ACC112 (cell line): ENCODE results near the gene EFCAB6.

ENCODE experiments used
- H2AFZ ChIP-seq: fragments of 200-600 bp; sonication (generic); one replicate; pipeline ENCODE4 v1.6.0; 2017; ENCODE audit warnings: antibody characterized with exemption, low read length; ENCODE audit not compliant: unreplicated experiment
- H3K27ac ChIP-seq: fragments of 200-600 bp; sonication (generic); 2 replicates; pipeline ENCODE4 v1.5.1; 2014; ENCODE audit warnings: low read depth, mild to moderate bottlenecking, antibody characterized with exemption, low read length, moderate library complexity
- H3K27me3 ChIP-seq: fragments of 200-600 bp; sonication (generic); 2 replicates; pipeline ENCODE4 v1.6.1; 2014; ENCODE audit warnings: mild to moderate bottlenecking, antibody characterized with exemption, low read length, moderate library complexity, mixed read lengths; ENCODE audit not compliant: insufficient read depth
- H3K36me3 ChIP-seq: fragments of 200-600 bp; sonication (generic); 2 replicates; pipeline ENCODE4 v1.6.1; 2016; ENCODE audit warnings: mild to moderate bottlenecking, antibody characterized with exemption, low read length, moderate library complexity, mixed read lengths; ENCODE audit not compliant: insufficient read depth
- H3K4me1 ChIP-seq: fragments of 200-600 bp; sonication (generic); one replicate; pipeline ENCODE4 v1.6.1; 2016; ENCODE audit warnings: low read length, mixed read lengths; ENCODE audit not compliant: insufficient read depth, unreplicated experiment, control insufficient read depth
- H3K4me3 ChIP-seq: fragments of 200-600 bp; sonication (generic); 2 replicates; pipeline ENCODE4 v1.5.1; 2014; ENCODE audit warnings: mild to moderate bottlenecking, low read depth, low read length
- H3K79me2 ChIP-seq: fragments of 200-600 bp; sonication (generic); one replicate; pipeline ENCODE4 v1.6.0; 2016; ENCODE audit warnings: low read length; ENCODE audit not compliant: control insufficient read depth, unreplicated experiment, insufficient read depth

Gene EFCAB6

GRCh38 chr22:43744700-43745410 is 67.2 kb downstream of the EFCAB6 start:
- Histone ChIP-seq H3K4me1 (no peaks in the 10 kb centered on the region), H2AFZ (no peak overlapping the region), H3K27me3 (peaks cover 32% of the 10 kb centered on the region), H3K4me3 (no peak overlapping the region), H3K36me3 (no peaks in the 10 kb centered on the region), H3K27ac (no peak overlapping the region), H3K79me2 (no peaks in the 10 kb centered on the region)

DNA sequence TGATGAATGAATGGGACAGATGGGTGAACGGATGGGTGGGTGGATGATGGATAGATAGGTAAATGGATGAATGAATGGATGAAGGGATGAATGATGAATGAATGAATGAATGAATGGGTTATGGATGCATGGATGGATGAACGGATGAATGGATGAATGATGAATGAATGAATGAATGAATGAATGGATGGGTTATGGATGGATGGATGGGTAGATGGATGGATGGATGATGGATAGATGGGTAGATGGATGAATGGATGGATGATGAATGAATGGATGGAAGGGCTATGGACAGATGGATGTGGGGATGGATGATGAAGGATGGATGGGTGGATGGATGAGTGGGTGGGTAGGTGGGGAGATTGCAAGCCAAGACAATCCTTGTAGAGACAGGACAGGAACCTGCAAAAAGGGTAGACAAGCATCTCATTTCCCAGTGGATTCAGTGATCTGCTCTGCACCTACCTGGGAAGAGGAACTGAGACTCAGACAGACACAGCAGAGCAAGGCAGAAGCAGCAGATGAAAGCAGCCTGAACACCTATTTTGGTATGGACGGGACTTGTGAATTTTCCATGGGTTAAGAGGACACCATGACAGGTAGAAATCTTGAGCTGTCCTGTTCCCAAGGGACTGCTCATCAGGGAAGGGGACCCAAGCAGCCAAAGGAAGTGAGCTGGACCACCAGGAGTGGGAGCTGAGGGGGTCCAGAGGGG is 68.0 kb downstream of the EFCAB6 start:
- no peaks in the 10 kb centered on the region for H3K4me1 ChIP-seq
- H3K27ac ChIP-seq, result no peak overlapping the region
- H2AFZ ChIP-seq, result no peak overlapping the region
- no peaks in the 10 kb centered on the region for H3K36me3 ChIP-seq
- no peaks in the 10 kb centered on the region for H3K79me2 ChIP-seq
- no peak overlapping the region for H3K4me3 ChIP-seq
- peaks cover 39% of the 10 kb centered on the region for H3K27me3 ChIP-seq

DNA sequence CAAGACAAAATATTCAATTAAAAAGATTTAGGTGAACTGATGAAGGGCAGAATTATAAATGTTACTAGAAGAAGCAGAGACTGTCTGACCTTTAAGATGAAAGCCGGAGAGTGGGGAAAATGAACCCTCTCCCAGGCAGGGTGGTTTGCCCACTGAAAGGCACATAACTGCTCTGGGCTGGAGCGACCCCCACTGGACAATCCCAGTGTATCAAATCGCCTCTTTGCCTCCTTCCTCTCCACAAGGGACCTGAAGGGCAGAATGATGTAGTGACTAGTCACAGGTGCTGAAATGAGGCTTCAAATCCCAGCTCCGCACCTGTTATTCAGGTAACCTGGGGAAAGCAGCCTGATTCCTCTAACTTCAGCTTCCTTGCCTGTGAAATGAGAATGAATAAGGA is 69.0 kb downstream of the EFCAB6 start:
- no peaks in the 10 kb centered on the region for H3K79me2 ChIP-seq
- peaks cover 39% of the 10 kb centered on the region for H3K27me3 ChIP-seq
- H2AFZ ChIP-seq, result no peak overlapping the region
- H3K36me3 ChIP-seq, result no peaks in the 10 kb centered on the region
- no peak overlapping the region for H3K4me3 ChIP-seq
- no peaks in the 10 kb centered on the region for H3K4me1 ChIP-seq
- no peak overlapping the region for H3K27ac ChIP-seq

DNA sequence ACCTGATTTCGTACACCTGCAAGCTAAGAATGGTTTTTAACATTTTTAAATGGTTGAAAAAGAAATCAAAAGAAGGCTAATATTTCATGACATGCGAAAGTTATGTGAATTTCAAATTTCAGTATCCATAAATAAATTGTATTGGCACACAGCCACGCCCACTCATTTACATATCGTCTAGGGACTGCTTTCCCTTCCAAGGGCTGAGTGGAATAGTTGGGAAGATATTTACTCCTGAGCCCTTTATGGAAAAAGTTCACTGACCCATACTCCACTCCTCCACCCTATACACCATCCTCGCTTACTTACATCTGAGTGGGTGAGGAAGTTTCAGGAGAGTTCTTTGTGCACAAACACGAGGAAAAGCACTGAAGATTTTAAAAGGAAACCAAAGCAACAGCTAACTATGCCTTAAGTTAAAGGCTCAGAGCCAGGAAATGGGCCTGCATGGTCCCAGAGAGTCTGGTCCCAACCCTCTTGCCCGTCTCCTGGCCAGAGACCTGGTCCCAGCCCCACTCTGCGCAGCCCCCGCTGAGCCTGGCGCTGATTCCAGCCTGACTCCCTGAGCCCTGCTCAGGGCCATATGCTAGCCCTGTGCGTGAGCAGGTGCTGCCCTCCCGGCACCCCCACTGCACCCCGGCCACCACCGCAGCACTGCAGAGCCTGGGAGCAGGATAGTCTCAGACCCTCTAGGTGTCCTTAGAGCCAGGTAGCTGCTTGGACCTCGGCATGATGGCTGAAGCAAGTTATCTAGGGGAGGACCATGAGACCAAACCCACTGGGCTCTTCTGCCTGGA is 69.8 kb downstream of the EFCAB6 start:
- H3K36me3 ChIP-seq, result no peaks in the 10 kb centered on the region
- no peaks in the 10 kb centered on the region for H3K4me1 ChIP-seq
- H3K27me3 ChIP-seq, result peaks cover 39% of the 10 kb centered on the region
- H3K4me3 ChIP-seq, result no peak overlapping the region
- H3K27ac ChIP-seq, result no peak overlapping the region
- H2AFZ ChIP-seq, result no peak overlapping the region
- no peaks in the 10 kb centered on the region for H3K79me2 ChIP-seq

DNA sequence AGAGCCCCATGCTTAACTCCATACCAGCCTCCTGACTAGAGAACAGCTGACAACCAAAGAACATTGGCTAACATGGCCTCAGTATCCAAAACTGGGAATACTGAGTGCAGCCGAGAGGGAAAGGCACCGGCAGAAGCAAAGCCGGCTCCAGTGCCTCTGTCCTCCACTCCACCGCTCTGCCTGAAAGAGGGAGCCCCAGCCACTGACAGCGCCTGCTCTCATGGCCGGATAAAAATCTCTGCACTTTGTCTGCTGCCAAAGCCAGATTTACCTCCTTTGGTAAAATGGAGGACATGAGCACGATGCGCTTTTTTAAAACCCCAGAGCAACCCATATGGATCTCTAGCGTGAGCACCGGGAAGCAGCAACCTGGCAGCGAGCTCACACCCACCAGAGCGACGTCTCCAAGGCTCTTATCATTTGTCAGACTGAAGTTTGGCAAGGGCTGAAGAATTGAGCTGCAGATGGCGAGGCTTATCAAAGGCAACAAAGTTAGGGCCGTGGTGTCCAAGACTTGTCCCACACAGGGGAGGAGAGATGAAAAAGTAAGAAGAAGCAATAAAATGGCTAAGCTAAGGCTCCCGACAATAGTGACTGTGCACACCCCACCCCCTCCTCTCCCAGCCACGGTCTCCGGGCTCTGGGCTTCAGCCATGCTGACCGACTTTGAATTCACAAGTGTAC is 71.4 kb downstream of the EFCAB6 start:
- Histone ChIP-seq H2AFZ (no peak overlapping the region), H3K79me2 (no peaks in the 10 kb centered on the region), H3K27me3 (peaks cover 38% of the 10 kb centered on the region), H3K27ac (no peak overlapping the region), H3K36me3 (no peaks in the 10 kb centered on the region), H3K4me1 (no peaks in the 10 kb centered on the region), H3K4me3 (no peak overlapping the region)

- H3K36me3 ChIP-seq, result no peaks in the 10 kb centered on the region
- no peaks in the 10 kb centered on the region for H3K79me2 ChIP-seq
- H3K4me1 ChIP-seq, result no peaks in the 10 kb centered on the region
- H2AFZ ChIP-seq, result no peak overlapping the region
- peaks cover 32% of the 10 kb centered on the region for H3K27me3 ChIP-seq
- no peak overlapping the region for H3K27ac ChIP-seq
- H3K4me3 ChIP-seq, result no peak overlapping the region
Measured at GRCh38 chr22:43739851-43740379, 72.2 kb downstream of the EFCAB6 start.

DNA sequence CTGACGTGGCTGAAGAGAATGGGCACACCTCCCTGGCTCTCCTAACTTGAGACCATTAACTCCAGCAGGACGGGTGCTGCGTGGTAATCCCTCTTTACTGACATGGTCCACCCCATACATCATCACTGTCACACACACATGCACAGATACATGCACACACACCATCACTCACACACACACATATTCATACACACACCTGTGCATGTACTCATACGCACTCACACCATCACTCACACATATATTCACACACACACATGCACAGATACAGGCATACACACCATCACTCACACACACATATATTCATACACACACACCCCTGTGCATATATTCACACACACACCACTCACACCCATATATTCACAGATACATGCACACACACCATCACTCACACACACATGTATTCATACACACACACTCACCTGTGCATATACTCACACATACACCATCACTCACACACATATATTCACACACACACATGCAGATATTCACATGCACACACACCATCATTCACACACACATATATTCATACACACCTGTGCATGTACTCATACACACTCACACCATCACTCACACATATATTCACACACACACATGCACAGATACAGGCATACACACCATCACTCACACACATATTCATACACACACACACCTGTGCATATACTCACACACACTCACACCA is 74.8 kb downstream of the EFCAB6 start:
- Histone ChIP-seq H3K36me3 (no peaks in the 10 kb centered on the region), H3K4me1 (no peaks in the 10 kb centered on the region), H3K27ac (no peak overlapping the region), H3K4me3 (no peak overlapping the region), H3K27me3 (peaks cover 31% of the 10 kb centered on the region), H3K79me2 (no peaks in the 10 kb centered on the region), H2AFZ (no peak overlapping the region)

DNA sequence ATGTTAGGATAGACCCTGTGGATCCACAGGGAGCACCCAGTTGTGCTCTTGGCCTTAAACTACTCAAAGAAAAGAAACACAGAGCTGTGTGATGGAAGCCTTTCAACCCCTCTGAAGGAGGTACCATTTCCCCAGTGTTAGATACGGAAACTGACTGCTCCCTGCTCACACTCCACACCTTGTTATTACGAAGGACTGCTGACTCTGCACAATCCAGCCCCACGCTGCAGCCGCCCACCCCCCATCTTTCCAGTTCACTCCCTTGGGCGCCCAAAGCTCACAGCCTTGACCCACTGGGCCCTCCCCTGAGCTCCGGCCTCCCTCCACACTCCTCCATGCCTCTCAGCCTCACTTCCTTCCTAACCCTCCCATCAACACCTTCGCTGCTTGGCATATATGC is 75.5 kb downstream of the EFCAB6 start:
- peaks cover 26% of the 10 kb centered on the region for H3K27me3 ChIP-seq
- no peaks in the 10 kb centered on the region for H3K36me3 ChIP-seq
- H3K79me2 ChIP-seq, result no peaks in the 10 kb centered on the region
- no peak overlapping the region for H2AFZ ChIP-seq
- H3K27ac ChIP-seq, result no peak overlapping the region
- no peaks in the 10 kb centered on the region for H3K4me1 ChIP-seq
- no peak overlapping the region for H3K4me3 ChIP-seq

DNA sequence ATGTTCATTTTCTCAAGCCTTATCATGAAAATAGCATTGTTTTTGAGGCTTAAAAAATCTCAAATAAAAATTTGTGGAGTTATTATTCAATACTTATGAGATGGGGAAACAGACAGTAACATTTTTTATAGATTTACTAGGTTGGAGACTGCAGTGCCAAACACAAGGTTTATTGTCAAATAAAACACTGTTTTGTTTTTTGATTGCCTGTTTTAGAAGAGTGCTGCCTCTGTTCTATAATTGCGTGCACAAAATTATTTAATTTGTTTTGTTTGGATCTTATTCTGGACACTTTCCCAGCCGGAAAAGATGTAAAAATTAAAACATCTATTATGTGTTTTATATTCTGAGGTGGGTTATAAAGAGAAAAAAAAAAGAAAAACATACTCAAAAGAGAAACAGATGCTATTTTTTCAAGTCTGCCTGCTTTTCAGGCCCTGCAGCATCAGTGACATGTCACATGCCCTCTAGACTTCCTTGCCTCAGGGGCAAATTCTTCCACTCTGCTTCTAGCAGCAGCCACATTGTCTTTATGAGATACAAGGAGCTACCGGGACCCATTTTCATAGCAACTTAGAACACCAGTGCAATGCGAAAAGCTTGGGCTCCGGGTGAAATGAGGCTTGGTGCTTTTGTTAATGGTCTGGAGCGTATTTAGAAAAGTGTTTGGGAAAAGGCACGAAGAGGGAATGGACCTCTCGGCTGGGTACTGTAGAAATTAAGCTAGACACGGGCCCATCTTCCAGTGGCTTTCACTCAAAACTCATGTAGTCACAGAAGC is 77.5 kb downstream of the EFCAB6 start:
- Histone ChIP-seq H3K36me3 (no peaks in the 10 kb centered on the region), H3K27ac (no peak overlapping the region), H3K79me2 (no peaks in the 10 kb centered on the region), H3K4me3 (no peak overlapping the region), H2AFZ (no peak overlapping the region), H3K4me1 (no peaks in the 10 kb centered on the region), H3K27me3 (peaks cover 5% of the 10 kb centered on the region; the same call in 1 of the 2 replicates)
